ENCODE data around the gene PAQR9. TPM values are rescaled to one million over a fixed set of nuclear protein-coding genes. Genes with fewer than 3 reads are reported as not detected.

The PAQR9 gene
- total and polyA plus RNA-seq, 9 of the 15 experiments (the other 6 are each of a cell fraction or from before 2014, with no cell fraction given): 0.04 to 0.58 (median 0.22) TPM

DNA sequence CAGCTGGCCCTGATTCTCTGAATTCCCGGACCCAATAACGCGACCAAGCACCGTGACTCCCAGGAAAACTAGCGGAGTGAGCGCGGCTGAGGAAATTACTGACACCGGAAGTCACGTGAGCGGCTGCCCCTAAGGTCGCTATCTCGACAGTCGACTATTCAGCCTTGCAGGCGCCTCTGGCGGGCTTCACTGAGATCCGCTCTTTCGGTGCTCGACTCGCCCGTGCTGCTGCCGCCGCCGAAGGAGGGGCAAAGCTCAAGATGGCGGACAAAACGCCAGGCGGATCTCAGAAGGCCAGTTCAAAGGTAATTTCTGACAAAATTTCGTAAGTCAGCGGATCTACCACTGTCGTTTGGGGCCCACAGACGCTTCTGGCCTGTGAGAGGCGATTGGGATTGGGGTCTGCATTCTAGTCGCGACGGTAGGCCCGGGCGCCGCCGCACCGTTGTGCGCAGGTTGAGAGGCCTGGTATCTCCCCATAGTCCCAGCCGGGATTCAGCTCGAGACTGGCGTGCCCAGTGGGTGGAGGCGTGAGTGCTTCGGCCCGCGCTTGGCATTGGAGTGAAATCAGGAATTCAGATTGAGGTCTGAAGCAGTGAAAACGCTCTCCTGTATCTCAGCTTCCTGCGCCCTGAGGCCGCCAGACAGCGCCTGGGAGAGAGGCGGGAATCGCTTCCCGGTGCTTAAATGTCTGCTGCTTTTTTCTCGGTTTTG is 38.1 kb upstream of the PAQR9 start, which contains the start of gene U2SURP (continued):
- no peak for TF ChIP-seq ZBTB8A (IDR thresholded peaks at IDR 0.05; ENCODE audit: partially characterized antibody)
- no peak for TF ChIP-seq ZNF695 (CRISPR knock-in tag; IDR thresholded peaks at IDR 0.05)
- TF ChIP-seq, protein P1, sequence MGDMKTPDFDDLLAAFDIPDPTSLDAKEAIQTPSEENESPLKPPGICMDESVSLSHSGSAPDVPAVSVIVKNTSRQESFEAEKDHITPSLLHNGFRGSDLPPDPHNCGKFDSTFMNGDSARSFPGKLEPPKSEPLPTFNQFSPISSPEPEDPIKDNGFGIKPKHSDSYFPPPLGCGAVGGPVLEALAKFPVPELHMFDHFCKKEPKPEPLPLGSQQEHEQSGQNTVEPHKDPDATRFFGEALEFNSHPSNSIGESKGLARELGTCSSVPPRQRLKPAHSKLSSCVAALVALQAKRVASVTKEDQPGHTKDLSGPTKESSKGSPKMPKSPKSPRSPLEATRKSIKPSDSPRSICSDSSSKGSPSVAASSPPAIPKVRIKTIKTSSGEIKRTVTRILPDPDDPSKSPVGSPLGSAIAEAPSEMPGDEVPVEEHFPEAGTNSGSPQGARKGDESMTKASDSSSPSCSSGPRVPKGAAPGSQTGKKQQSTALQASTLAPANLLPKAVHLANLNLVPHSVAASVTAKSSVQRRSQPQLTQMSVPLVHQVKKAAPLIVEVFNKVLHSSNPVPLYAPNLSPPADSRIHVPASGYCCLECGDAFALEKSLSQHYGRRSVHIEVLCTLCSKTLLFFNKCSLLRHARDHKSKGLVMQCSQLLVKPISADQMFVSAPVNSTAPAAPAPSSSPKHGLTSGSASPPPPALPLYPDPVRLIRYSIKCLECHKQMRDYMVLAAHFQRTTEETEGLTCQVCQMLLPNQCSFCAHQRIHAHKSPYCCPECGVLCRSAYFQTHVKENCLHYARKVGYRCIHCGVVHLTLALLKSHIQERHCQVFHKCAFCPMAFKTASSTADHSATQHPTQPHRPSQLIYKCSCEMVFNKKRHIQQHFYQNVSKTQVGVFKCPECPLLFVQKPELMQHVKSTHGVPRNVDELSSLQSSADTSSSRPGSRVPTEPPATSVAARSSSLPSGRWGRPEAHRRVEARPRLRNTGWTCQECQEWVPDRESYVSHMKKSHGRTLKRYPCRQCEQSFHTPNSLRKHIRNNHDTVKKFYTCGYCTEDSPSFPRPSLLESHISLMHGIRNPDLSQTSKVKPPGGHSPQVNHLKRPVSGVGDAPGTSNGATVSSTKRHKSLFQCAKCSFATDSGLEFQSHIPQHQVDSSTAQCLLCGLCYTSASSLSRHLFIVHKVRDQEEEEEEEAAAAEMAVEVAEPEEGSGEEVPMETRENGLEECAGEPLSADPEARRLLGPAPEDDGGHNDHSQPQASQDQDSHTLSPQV (IDR thresholded peaks at IDR 0.05): peak; percentile 38; the same call in 1 of the 2 replicates
- TF ChIP-seq, protein P2, sequence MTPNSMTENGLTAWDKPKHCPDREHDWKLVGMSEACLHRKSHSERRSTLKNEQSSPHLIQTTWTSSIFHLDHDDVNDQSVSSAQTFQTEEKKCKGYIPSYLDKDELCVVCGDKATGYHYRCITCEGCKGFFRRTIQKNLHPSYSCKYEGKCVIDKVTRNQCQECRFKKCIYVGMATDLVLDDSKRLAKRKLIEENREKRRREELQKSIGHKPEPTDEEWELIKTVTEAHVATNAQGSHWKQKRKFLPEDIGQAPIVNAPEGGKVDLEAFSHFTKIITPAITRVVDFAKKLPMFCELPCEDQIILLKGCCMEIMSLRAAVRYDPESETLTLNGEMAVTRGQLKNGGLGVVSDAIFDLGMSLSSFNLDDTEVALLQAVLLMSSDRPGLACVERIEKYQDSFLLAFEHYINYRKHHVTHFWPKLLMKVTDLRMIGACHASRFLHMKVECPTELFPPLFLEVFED (CRISPR knock-in tag; conservative IDR thresholded peaks at IDR 0.05): no peak
- TF ChIP-seq ZNF79 (CRISPR knock-in tag; IDR thresholded peaks at IDR 0.05; ENCODE audit: low read depth): no peak
- TF ChIP-seq CCAR2 (IDR thresholded peaks at IDR 0.05; ENCODE audit: low read depth, low read length): no peak
- TF ChIP-seq, protein P3, sequence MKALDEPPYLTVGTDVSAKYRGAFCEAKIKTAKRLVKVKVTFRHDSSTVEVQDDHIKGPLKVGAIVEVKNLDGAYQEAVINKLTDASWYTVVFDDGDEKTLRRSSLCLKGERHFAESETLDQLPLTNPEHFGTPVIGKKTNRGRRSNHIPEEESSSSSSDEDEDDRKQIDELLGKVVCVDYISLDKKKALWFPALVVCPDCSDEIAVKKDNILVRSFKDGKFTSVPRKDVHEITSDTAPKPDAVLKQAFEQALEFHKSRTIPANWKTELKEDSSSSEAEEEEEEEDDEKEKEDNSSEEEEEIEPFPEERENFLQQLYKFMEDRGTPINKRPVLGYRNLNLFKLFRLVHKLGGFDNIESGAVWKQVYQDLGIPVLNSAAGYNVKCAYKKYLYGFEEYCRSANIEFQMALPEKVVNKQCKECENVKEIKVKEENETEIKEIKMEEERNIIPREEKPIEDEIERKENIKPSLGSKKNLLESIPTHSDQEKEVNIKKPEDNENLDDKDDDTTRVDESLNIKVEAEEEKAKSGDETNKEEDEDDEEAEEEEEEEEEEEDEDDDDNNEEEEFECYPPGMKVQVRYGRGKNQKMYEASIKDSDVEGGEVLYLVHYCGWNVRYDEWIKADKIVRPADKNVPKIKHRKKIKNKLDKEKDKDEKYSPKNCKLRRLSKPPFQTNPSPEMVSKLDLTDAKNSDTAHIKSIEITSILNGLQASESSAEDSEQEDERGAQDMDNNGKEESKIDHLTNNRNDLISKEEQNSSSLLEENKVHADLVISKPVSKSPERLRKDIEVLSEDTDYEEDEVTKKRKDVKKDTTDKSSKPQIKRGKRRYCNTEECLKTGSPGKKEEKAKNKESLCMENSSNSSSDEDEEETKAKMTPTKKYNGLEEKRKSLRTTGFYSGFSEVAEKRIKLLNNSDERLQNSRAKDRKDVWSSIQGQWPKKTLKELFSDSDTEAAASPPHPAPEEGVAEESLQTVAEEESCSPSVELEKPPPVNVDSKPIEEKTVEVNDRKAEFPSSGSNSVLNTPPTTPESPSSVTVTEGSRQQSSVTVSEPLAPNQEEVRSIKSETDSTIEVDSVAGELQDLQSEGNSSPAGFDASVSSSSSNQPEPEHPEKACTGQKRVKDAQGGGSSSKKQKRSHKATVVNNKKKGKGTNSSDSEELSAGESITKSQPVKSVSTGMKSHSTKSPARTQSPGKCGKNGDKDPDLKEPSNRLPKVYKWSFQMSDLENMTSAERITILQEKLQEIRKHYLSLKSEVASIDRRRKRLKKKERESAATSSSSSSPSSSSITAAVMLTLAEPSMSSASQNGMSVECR (CRISPR knock-in tag; IDR thresholded peaks at IDR 0.05): peak; percentile 81
- TF ChIP-seq PTRF (tag; IDR thresholded peaks at IDR 0.05): no peak
- peak; percentile 88 for TF ChIP-seq POLR2A (conservative IDR thresholded peaks at IDR 0.05)
- no peak for TF ChIP-seq ZNF699 (CRISPR knock-in tag; IDR thresholded peaks at IDR 0.05; ENCODE audit: insufficient replicate concordance)
- TF ChIP-seq DDX20 (tag; IDR thresholded peaks at IDR 0.05; ENCODE audit: low read depth): no peak
- 0 out of 2 replicates have a peak, but pooled peaks have one; percentile 54 for TF ChIP-seq NR3C1 (CRISPR knock-in tag; IDR thresholded peaks at IDR 0.05)
- TF ChIP-seq HEY1 (CRISPR knock-in tag; IDR thresholded peaks at IDR 0.05; ENCODE audit: borderline replicate concordance): no peak
- TF ChIP-seq ZC3H4 (CRISPR knock-in tag; IDR thresholded peaks at IDR 0.05; ENCODE audit: borderline replicate concordance): no peak
- TF ChIP-seq, protein P4, sequence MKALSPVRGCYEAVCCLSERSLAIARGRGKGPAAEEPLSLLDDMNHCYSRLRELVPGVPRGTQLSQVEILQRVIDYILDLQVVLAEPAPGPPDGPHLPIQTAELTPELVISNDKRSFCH (CRISPR knock-in tag; IDR thresholded peaks at IDR 0.05): no peak
- TF ChIP-seq, protein P4 (tag; IDR thresholded peaks at IDR 0.05): peak; percentile 85
- peak; percentile 91 for TF ChIP-seq CHD2 (IDR thresholded peaks at IDR 0.05; ENCODE audit: low read depth, low read length)

Measured in K562 (cell line).